ENCODE measurements around the gene OR13J1. TPM values are rescaled to one million over a fixed set of nuclear protein-coding genes. Genes with fewer than 3 reads are reported as not detected.
A peak's percentile ranks its signal among the peaks of the same experiment; 100 is the strongest.

The OR13J1 gene
- total RNA-seq, 4 donors from 2014 or later = not detected

DNA sequence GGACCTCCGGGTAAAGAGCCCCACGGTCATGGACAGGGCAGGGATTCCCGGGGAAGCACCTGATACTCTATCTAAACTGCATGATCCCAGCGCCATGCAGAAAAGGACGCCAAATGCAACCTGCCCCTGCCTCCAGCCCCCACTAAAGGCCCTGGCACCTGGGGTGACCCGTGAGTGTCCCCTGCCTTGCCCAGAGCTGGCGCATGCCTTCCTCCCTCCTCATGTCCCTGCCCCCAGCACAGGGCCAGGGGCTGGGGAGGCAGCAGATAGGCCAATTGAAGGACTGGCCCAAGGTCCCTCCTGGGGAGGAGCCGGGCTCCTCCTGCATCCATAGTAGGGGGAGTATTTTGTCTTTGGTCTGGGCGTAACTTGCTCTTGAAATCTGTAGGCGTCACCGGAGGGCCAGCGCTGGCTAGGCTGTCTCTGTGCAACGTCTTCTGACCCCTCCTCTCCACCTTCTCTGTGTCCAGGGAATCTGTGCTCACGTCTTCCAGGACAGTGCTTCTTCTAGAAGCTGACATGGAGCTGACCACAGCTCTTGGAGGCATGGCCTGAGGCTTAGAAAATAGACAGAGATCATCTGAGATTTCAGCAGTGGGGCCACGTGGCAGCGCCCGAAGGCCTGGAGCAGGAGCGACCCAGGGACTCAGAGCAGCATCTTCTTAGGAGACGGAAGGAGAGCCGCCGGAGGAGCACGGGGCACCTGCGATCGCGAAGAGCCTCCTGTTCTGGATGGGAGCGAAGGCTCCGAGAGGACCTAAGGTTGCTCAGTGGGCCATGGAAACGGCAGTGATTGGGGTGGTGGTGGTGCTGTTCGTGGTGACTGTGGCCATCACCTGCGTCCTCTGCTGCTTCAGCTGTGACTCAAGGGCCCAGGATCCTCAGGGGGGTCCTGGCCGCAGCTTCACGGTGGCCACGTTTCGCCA, 39.7 kb upstream of the OR13J1 start:
- H3K36me3 ChIP-seq = no peaks in the 10 kb centered on the region
- no peak for DNase-seq (ENCODE audit: low spot score in 2 of 2)
- H3K27ac ChIP-seq = peak overlapping the region; percentile 49 to 97 (median 94)
- H3K4me1 ChIP-seq = peaks cover 0 to 83% (median 56%) of the 10 kb centered on the region in 4 donors
- H3K4me3 ChIP-seq = peak overlapping the region in 1 of 4 donors; percentile 29
- H3K9me3 ChIP-seq = no peaks in the 10 kb centered on the region
- H3K27me3 ChIP-seq = no peaks in the 10 kb centered on the region
- TF ChIP-seq EP300 (IDR thresholded peaks at IDR 0.05) (peak in 1 of 2 donors; percentile 34), POLR2A (IDR thresholded peaks at IDR 0.05) (peak in 1 of 2 donors; percentile 22)
- TF ChIP-seq, protein P1, sequence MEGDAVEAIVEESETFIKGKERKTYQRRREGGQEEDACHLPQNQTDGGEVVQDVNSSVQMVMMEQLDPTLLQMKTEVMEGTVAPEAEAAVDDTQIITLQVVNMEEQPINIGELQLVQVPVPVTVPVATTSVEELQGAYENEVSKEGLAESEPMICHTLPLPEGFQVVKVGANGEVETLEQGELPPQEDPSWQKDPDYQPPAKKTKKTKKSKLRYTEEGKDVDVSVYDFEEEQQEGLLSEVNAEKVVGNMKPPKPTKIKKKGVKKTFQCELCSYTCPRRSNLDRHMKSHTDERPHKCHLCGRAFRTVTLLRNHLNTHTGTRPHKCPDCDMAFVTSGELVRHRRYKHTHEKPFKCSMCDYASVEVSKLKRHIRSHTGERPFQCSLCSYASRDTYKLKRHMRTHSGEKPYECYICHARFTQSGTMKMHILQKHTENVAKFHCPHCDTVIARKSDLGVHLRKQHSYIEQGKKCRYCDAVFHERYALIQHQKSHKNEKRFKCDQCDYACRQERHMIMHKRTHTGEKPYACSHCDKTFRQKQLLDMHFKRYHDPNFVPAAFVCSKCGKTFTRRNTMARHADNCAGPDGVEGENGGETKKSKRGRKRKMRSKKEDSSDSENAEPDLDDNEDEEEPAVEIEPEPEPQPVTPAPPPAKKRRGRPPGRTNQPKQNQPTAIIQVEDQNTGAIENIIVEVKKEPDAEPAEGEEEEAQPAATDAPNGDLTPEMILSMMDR (IDR thresholded peaks at IDR 0.05) = no peak
- 86 to 92% methylated on average over 30 to 34 of the region's 34 CpGs for whole genome bisulfite sequencing, 2 donors

DNA sequence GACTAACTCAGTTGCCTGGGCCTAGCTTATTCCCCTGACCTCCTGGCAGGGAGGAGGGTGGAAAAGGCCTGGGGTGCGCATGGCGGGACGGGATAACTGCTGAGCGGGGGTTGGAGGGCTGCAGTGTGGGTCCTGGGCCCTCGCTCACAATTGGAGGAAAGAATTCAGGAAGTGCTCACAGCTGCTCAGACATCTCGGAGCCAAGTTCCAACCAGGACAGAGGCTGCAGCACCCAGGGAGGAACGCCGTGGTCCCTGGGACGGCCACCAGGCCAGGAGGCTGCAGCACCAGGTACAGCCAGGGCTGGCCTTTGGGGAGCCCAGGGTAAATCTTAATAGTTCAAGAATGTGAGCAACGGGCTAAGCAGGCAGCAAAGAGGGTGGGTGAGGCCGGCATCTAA, 39.1 kb upstream of the OR13J1 start, which contains the start of gene SPAAR:
Gene SPAAR, plus strand, starts transcription at position 217 of the 400 bp plus-strand sequence. CDS start 974 bp downstream, outside the sequence.
- Histone ChIP-seq H3K9me3 (no peaks in the 10 kb centered on the region), H3K27ac (peak within 1 kb of the TSS; percentile 92 to 97 (median 94)), H3K4me3 (peak within 1 kb of the TSS in 1 of 4 donors; percentile 47), H3K36me3 (no peaks in the 10 kb centered on the region), H3K4me1 (peaks cover 0 to 83% (median 62%) of the 10 kb centered on the region in 4 donors), H3K27me3 (no peaks in the 10 kb centered on the region)
- TF ChIP-seq POLR2A (IDR thresholded peaks at IDR 0.05) (no peak), EP300 (IDR thresholded peaks at IDR 0.05) (no peak)
- TF ChIP-seq, protein P1 (IDR thresholded peaks at IDR 0.05) = no peak
- no peak for DNase-seq (ENCODE audit: low spot score in 2 of 2)
- WGBS, 2 donors = 72 to 76% methylated on average over 11 of the region's 11 CpGs

DNA sequence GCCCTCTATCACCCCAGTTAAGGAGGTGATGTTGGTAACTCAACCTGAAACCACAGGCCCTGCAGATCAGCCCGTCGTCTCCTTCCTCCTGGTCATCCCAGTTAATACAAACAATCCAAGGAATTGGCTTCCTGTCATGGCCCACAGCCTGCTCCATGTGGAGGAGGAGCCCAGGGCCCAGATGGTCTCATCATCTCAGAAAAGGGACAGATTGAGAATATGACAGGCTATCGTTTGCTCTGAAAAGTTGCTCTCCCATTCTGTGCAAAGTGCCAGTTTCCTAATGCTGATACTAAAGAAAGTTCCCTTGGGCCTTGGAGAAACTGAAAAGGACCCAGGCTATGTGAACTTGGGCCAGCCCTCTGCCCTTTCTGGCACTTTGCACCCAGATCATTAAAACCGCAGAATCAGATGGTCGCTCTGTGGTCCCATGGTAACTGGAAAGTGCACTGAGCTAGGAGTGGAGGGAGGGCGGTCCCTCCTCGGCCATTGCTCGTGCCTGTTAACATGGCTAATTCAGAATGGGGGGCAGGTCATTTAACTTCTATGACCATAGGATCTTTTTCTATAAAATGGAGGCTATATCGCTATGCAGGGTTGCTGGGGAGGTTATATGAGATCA, 38.4 kb upstream of the OR13J1 start:
- DNase-seq (ENCODE audit: low spot score in 2 of 2) = peak; percentile 36 to 53
- peak overlapping the region; percentile 92 to 97 (median 94) for H3K27ac ChIP-seq
- TF ChIP-seq EP300 (IDR thresholded peaks at IDR 0.05) (no peak), POLR2A (IDR thresholded peaks at IDR 0.05) (no peak)
- TF ChIP-seq, protein P1 (IDR thresholded peaks at IDR 0.05) = no peak
- no peaks in the 10 kb centered on the region for H3K27me3 ChIP-seq
- WGBS, 2 donors = 51 to 56% methylated on average over 9 of the region's 9 CpGs
- no peaks in the 10 kb centered on the region for H3K9me3 ChIP-seq
- H3K36me3 ChIP-seq = no peaks in the 10 kb centered on the region
- H3K4me3 ChIP-seq = peak overlapping the region in 1 of 4 donors; percentile 47
- H3K4me1 ChIP-seq = peaks cover 0 to 88% (median 67%) of the 10 kb centered on the region in 4 donors

DNA sequence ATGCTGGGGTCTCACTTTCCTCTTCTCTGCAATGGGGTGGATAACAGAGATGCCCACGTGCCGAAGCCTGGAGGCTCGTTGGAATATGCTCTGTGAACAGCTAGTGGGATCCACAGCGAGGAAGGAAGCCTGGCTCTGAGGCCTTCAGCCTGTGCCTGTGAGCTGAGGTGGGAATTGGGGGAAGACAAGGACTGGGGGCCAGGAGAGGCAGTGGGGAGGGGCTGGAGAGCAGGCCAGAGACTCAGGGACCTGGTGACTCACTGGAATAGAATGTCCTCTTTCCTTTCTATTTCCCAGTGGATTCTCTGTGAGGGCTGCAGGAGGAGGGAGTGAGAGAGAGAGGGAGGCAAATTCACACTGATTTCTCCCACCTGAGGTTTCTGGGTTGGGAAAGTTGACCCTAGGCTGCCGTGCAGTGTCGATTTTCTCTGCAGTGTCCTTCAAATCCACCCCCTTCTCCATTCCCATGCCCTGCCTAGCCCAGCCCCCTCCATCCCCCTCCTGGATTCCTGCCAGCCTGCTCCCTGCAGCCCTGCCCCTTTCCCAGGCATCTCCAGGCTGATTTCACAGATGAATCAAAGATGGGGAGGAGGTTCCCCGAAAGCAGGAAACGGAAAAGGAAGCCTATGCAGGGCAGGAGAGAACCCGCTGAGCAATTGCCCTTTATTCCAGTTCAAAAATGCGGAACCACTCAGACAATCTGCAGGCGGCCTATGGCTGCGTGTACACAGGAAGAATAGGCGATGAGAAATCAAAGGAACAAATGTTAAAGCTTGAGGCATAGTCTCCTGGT, 37.7 kb upstream of the OR13J1 start:
- TF ChIP-seq EP300 (IDR thresholded peaks at IDR 0.05) (peak; percentile 63 to 85), POLR2A (IDR thresholded peaks at IDR 0.05) (peak in 1 of 2 donors; percentile 16)
- TF ChIP-seq, protein P1 (IDR thresholded peaks at IDR 0.05) = no peak
- Histone ChIP-seq H3K27ac (peak overlapping the region; percentile 92 to 97 (median 94)), H3K4me3 (peak overlapping the region; percentile 2 to 47 (median 12)), H3K9me3 (no peaks in the 10 kb centered on the region), H3K4me1 (peaks cover 0 to 94% (median 69%) of the 10 kb centered on the region in 4 donors), H3K27me3 (no peaks in the 10 kb centered on the region), H3K36me3 (no peaks in the 10 kb centered on the region)
- DNase-seq (ENCODE audit: low spot score in 2 of 2) = peak; percentile 75 to 82
- 13 to 24% methylated on average over 13 of the region's 13 CpGs for WGBS, 2 donors
